PFSK-1 (cell line): ENCODE measurements around the gene SERHL2.

Experiments
- POLR2AphosphoS5 ChIP-seq: IDR thresholded peaks from 2 replicates; pipeline ENCODE4 v1.6.1; 2012; ENCODE audit warnings: low read depth, mild to moderate bottlenecking, control low read depth, low read length, moderate library complexity
- TAF1 ChIP-seq: IDR thresholded peaks from 2 replicates; pipeline ENCODE4 v1.6.1; 2012; ENCODE audit warnings: low read length, control low read depth, borderline replicate concordance; ENCODE audit not compliant: insufficient read depth

- TF ChIP-seq POLR2AphosphoS5 (no peak), TAF1 (no peak)
Measured at GRCh38 chr22:42521228-42521546, 32.6 kb upstream of the SERHL2 start.
